ENCODE results near the gene TEX48. TPM values are rescaled to one million over a fixed set of nuclear protein-coding genes. Genes with fewer than 3 reads are reported as not detected.

The TEX48 gene
- polyA plus RNA-seq, 1 donor from 2014 or later = not detected

DNA sequence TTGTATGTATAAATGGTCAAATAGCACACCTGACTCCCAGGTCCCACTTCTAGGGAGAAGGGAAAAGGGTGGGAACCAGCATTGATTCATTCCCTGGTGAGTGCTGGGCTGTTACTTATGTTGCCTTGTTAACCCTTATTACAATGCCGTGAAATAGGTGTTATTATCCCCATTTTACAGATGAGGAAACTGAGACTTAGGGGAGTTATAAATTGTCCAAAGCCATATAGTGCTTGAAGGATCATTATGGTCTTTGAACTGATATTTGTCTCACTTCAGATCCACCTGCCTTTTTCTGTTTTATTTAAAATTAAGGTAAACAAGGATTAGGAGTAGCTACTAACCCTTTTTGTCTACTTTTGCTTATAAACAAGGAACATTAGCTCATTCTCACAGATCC is 54.4 kb downstream of the TEX48 start:
- Histone ChIP-seq H3K27ac (ENCODE audit: low read length) (no peak overlapping the region), H3F3A (ENCODE audit: insufficient read depth, low read length, poor library complexity, severe bottlenecking) (no peaks in the 10 kb centered on the region), H3K9me2 (ENCODE audit: insufficient read depth, low read length) (no peaks in the 10 kb centered on the region), H3K9me3 (ENCODE audit: low read length) (no peaks in the 10 kb centered on the region), H3K9ac (ENCODE audit: low read length) (no peak overlapping the region), H3K79me2 (replicated peaks; ENCODE audit: insufficient read depth, low read length) (no peaks in the 10 kb centered on the region), H4K20me1 (ENCODE audit: insufficient read depth) (no peaks in the 10 kb centered on the region), H3K27me3 (ENCODE audit: insufficient read depth, low read depth, low read length) (no peaks in the 10 kb centered on the region), H3K4me2 (ENCODE audit: low read length) (no peak overlapping the region), H3K36me3 (ENCODE audit: insufficient read depth, low read length) (peaks cover 8% of the 10 kb centered on the region), H2AFZ (ENCODE audit: low read depth, low read length) (no peak overlapping the region), H3K4me3 (ENCODE audit: low read length) (no peak overlapping the region)
- TF ChIP-seq EZH2 (IDR thresholded peaks at IDR 0.05; ENCODE audit: borderline replicate concordance, insufficient read depth, low read length, poor library complexity, severe bottlenecking) = no peak
- TF ChIP-seq SMC3 (conservative IDR thresholded peaks at IDR 0.05; ENCODE audit: poor library complexity) = no peak
- TF ChIP-seq, protein P1, sequence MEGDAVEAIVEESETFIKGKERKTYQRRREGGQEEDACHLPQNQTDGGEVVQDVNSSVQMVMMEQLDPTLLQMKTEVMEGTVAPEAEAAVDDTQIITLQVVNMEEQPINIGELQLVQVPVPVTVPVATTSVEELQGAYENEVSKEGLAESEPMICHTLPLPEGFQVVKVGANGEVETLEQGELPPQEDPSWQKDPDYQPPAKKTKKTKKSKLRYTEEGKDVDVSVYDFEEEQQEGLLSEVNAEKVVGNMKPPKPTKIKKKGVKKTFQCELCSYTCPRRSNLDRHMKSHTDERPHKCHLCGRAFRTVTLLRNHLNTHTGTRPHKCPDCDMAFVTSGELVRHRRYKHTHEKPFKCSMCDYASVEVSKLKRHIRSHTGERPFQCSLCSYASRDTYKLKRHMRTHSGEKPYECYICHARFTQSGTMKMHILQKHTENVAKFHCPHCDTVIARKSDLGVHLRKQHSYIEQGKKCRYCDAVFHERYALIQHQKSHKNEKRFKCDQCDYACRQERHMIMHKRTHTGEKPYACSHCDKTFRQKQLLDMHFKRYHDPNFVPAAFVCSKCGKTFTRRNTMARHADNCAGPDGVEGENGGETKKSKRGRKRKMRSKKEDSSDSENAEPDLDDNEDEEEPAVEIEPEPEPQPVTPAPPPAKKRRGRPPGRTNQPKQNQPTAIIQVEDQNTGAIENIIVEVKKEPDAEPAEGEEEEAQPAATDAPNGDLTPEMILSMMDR (IDR thresholded peaks at IDR 0.05; ENCODE audit: poor library complexity, severe bottlenecking) = no peak
- no peak for TF ChIP-seq RAD21 (conservative IDR thresholded peaks at IDR 0.05)
- TF ChIP-seq EP300 (conservative IDR thresholded peaks at IDR 0.05; ENCODE audit: poor library complexity, severe bottlenecking) = no peak
- TF ChIP-seq TAF1 (IDR thresholded peaks at IDR 0.05; ENCODE audit: low read depth) = no peak
- TF ChIP-seq POLR2AphosphoS5 (IDR thresholded peaks at IDR 0.05) = no peak
- TF ChIP-seq MXI1 (conservative IDR thresholded peaks at IDR 0.05; ENCODE audit: poor library complexity, severe bottlenecking) = no peak
- TF ChIP-seq, protein P2, sequence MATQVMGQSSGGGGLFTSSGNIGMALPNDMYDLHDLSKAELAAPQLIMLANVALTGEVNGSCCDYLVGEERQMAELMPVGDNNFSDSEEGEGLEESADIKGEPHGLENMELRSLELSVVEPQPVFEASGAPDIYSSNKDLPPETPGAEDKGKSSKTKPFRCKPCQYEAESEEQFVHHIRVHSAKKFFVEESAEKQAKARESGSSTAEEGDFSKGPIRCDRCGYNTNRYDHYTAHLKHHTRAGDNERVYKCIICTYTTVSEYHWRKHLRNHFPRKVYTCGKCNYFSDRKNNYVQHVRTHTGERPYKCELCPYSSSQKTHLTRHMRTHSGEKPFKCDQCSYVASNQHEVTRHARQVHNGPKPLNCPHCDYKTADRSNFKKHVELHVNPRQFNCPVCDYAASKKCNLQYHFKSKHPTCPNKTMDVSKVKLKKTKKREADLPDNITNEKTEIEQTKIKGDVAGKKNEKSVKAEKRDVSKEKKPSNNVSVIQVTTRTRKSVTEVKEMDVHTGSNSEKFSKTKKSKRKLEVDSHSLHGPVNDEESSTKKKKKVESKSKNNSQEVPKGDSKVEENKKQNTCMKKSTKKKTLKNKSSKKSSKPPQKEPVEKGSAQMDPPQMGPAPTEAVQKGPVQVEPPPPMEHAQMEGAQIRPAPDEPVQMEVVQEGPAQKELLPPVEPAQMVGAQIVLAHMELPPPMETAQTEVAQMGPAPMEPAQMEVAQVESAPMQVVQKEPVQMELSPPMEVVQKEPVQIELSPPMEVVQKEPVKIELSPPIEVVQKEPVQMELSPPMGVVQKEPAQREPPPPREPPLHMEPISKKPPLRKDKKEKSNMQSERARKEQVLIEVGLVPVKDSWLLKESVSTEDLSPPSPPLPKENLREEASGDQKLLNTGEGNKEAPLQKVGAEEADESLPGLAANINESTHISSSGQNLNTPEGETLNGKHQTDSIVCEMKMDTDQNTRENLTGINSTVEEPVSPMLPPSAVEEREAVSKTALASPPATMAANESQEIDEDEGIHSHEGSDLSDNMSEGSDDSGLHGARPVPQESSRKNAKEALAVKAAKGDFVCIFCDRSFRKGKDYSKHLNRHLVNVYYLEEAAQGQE (IDR thresholded peaks at IDR 0.05; ENCODE audit: borderline replicate concordance) = no peak

- Histone ChIP-seq H3K27me3 (ENCODE audit: insufficient read depth, low read depth, low read length) (no peaks in the 10 kb centered on the region), H3K9me3 (ENCODE audit: low read length) (no peaks in the 10 kb centered on the region), H3K79me2 (replicated peaks; ENCODE audit: insufficient read depth, low read length) (no peaks in the 10 kb centered on the region), H3K4me3 (ENCODE audit: low read length) (no peak overlapping the region), H3F3A (ENCODE audit: insufficient read depth, low read length, poor library complexity, severe bottlenecking) (no peaks in the 10 kb centered on the region), H3K4me2 (ENCODE audit: low read length) (no peak overlapping the region), H2AFZ (ENCODE audit: low read depth, low read length) (no peak overlapping the region), H3K36me3 (ENCODE audit: insufficient read depth, low read length) (peaks cover 8% of the 10 kb centered on the region), H3K9ac (ENCODE audit: low read length) (no peak overlapping the region), H3K27ac (ENCODE audit: low read length) (no peak overlapping the region), H4K20me1 (ENCODE audit: insufficient read depth) (no peaks in the 10 kb centered on the region), H3K9me2 (ENCODE audit: insufficient read depth, low read length) (no peaks in the 10 kb centered on the region)
- TF ChIP-seq SMC3 (conservative IDR thresholded peaks at IDR 0.05; ENCODE audit: poor library complexity) (no peak), POLR2AphosphoS5 (IDR thresholded peaks at IDR 0.05) (no peak), RAD21 (conservative IDR thresholded peaks at IDR 0.05) (no peak), EZH2 (IDR thresholded peaks at IDR 0.05; ENCODE audit: borderline replicate concordance, insufficient read depth, low read length, poor library complexity, severe bottlenecking) (no peak), TAF1 (IDR thresholded peaks at IDR 0.05; ENCODE audit: low read depth) (no peak), MXI1 (conservative IDR thresholded peaks at IDR 0.05; ENCODE audit: poor library complexity, severe bottlenecking) (no peak), EP300 (conservative IDR thresholded peaks at IDR 0.05; ENCODE audit: poor library complexity, severe bottlenecking) (no peak)
- TF ChIP-seq, protein P2 (IDR thresholded peaks at IDR 0.05; ENCODE audit: borderline replicate concordance) = no peak
- TF ChIP-seq, protein P1 (IDR thresholded peaks at IDR 0.05; ENCODE audit: poor library complexity, severe bottlenecking) = no peak
Measured at GRCh38 chr9:114626415-114627020, 55.5 kb downstream of the TEX48 start.
